Smooth muscle cell (in vitro differentiated cells): ENCODE data around the gene HEXB. TPM values are rescaled to one million over a fixed set of nuclear protein-coding genes. Genes with fewer than 3 reads are reported as not detected.
A peak's percentile ranks its signal among the peaks of the same experiment; 100 is the strongest.

ENCODE experiments used
- DNase-seq: peaks from one replicate; lab custom pipeline; 2025; ENCODE audit not compliant: unreplicated experiment; lab: John Stamatoyannopoulos, UW
- H2AFZ ChIP-seq: fragments of 200-600 bp; sonication (generic); 2 replicates; pipeline ENCODE4 v1.6.0; 2016; ENCODE audit warnings: antibody characterized with exemption, low read depth, mild to moderate bottlenecking
- H3F3A ChIP-seq: fragments of 200-600 bp; sonication (generic); 2 replicates; pipeline ENCODE4 v1.6.0; 2017; ENCODE audit warnings: antibody characterized with exemption, low read depth
- H3K27ac ChIP-seq: fragments of 200-600 bp; sonication (generic); 2 replicates; pipeline ENCODE4 v1.5.1; 2016; ENCODE audit warnings: low read depth, mild to moderate bottlenecking
- H3K27me3 ChIP-seq: fragments of 200-600 bp; sonication (generic); 2 replicates; pipeline ENCODE4 v1.6.1; 2016; ENCODE audit warnings: low read depth, mild to moderate bottlenecking
- H3K36me3 ChIP-seq: fragments of 200-600 bp; sonication (generic); 2 replicates; pipeline ENCODE4 v1.5.1; 2016; ENCODE audit warnings: low read depth
- H3K4me1 ChIP-seq: fragments of 200-600 bp; sonication (generic); 2 replicates; pipeline ENCODE4 v1.5.1; 2016; ENCODE audit warnings: low read depth
- H3K4me2 ChIP-seq: fragments of 200-600 bp; sonication (generic); 2 replicates; pipeline ENCODE4 v1.6.0; 2016; ENCODE audit warnings: mild to moderate bottlenecking
- H3K4me3 ChIP-seq: fragments of 200-600 bp; sonication (generic); 2 replicates; pipeline ENCODE4 v1.5.1; 2016; ENCODE audit warnings: mild to moderate bottlenecking
- H3K79me2 ChIP-seq: fragments of 200-600 bp; sonication (generic); 2 replicates; pipeline ENCODE4 v1.6.0; 2016; ENCODE audit warnings: low read depth, mild to moderate bottlenecking
- H3K9ac ChIP-seq: fragments of 200-600 bp; sonication (generic); 2 replicates; pipeline ENCODE4 v1.6.0; 2016; ENCODE audit warnings: low read depth
- H3K9me3 ChIP-seq: fragments of 200-600 bp; sonication (generic); replicated peaks from 2 replicates; pipeline ENCODE4 v1.5.1; 2016; ENCODE audit warnings: low read depth
- H4K20me1 ChIP-seq: fragments of 200-600 bp; sonication (generic); 2 replicates; pipeline ENCODE4 v1.6.0; 2016; ENCODE audit warnings: low read depth
- WGBS: methylation state at CpG from one replicate; pipeline ENCODE4 v1.1.7; 2016; ENCODE audit warnings: low lambda C conversion rate; 5-methylcytosine and 5-hydroxymethylcytosine counted together
- polyA plus RNA-seq: library from polyadenylated mRNA; unstranded; fragments of >200 nt; fragmentation: Nextera tagmentation; extraction: Ambion mirVana; gene quantifications from 2 replicates; pipeline ENCODE4 v1.2.1, GENCODE V29; 2016
- total RNA-seq: library from RNA; depleted of rRNA; stranded (reverse); fragments of >200 nt; gene quantifications from 2 replicates; pipeline ENCODE4 v1.2.3, GENCODE V29; 2014
- TF ChIP-seq, protein P1 (sequence below): fragments of 200-600 bp; sonication (generic); IDR thresholded peaks from 2 replicates; pipeline ENCODE4 v1.5.1; 2017; ENCODE audit warnings: borderline replicate concordance, mild to moderate bottlenecking, antibody characterized with exemption; ENCODE audit not compliant: insufficient read depth, poor library complexity, severe bottlenecking

Gene HEXB
- total and polyA plus RNA-seq, 2 experiments from 2014 or later, result 108 to 111 TPM

DNA sequence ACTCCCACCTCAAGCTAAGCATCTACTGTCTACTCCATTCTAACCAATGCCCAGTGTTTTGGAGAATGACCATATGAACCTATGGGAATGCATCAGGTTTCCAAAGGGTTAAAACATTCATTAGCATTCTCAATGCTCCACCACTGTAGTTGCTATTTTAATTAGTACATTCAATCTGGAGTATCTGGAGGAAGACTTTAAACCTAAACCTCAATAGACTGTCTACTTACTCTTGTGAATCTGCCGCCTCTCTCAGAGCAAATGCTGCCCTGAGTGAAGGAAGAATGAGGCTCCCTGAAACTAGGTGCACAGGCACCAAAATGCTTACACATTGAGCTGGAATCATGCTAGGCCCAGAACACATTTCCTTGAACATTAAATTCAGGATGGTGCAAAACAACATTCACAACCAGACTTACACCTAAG lies 46.5 kb upstream of the HEXB start:
- TF ChIP-seq, protein P1, sequence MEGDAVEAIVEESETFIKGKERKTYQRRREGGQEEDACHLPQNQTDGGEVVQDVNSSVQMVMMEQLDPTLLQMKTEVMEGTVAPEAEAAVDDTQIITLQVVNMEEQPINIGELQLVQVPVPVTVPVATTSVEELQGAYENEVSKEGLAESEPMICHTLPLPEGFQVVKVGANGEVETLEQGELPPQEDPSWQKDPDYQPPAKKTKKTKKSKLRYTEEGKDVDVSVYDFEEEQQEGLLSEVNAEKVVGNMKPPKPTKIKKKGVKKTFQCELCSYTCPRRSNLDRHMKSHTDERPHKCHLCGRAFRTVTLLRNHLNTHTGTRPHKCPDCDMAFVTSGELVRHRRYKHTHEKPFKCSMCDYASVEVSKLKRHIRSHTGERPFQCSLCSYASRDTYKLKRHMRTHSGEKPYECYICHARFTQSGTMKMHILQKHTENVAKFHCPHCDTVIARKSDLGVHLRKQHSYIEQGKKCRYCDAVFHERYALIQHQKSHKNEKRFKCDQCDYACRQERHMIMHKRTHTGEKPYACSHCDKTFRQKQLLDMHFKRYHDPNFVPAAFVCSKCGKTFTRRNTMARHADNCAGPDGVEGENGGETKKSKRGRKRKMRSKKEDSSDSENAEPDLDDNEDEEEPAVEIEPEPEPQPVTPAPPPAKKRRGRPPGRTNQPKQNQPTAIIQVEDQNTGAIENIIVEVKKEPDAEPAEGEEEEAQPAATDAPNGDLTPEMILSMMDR, result no peak
- H3K27me3 ChIP-seq, result no peaks in the 10 kb centered on the region
- H3K9ac ChIP-seq, result peak overlapping the region; percentile 76
- no peak overlapping the region for H2AFZ ChIP-seq
- H3F3A ChIP-seq, result peaks cover 37% of the 10 kb centered on the region
- peak overlapping the region; percentile 90 for H3K4me2 ChIP-seq
- H3K79me2 ChIP-seq, result peaks cover 68% of the 10 kb centered on the region
- H3K4me1 ChIP-seq, result peaks cover 50% of the 10 kb centered on the region
- H4K20me1 ChIP-seq, result peaks cover 62% of the 10 kb centered on the region
- peak overlapping the region; percentile 94 for H3K27ac ChIP-seq
- DNase-seq, result no peak
- H3K4me3 ChIP-seq, result peak overlapping the region; percentile 72
- WGBS, result 19% methylated on average over 1 of the region's 1 CpG
- H3K9me3 ChIP-seq, result no peaks in the 10 kb centered on the region
- no peaks in the 10 kb centered on the region for H3K36me3 ChIP-seq

DNA sequence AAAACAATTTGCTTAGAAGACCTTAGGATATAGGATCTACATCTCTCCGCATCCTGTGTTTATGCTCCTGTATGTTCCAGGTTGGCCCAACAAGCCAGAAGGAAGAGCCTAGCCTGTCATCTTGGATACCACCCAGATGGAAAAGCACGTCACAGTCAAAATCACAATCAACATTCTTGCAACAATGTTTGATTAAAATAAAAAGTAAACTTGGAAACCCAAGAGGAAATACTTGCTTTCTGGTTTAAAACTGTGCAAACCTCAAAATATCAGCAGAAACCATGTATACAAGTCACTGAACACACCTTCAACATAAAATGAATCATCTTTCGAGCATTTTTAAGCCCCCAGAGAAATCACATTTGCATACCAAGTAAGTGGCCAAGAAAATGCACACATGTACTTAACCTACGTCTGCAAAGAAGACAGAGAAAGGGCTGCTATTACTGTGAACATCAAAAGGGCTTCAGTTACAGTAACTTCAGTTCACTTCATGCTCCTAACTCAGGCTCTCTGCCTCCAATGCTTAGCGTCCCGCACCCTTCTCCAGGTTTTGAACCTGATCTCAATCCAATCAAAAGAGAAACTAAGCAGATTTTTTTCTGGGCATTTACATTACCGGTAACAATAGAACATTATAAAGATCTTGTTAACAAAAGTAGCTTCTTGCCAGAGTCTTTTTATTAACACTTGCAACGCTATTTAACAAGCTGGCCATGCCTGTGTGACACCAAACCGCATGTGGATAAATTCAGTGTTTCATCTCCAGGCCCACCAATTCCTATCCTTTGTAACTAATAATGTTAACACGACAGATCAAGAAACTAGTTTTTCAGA lies 45.8 kb upstream of the HEXB start:
- Histone ChIP-seq H3K27ac (peak overlapping the region; percentile 94), H4K20me1 (peaks cover 56% of the 10 kb centered on the region), H3K79me2 (peaks cover 62% of the 10 kb centered on the region), H3K9me3 (no peaks in the 10 kb centered on the region), H3K9ac (peak overlapping the region; percentile 76), H3K4me2 (peak overlapping the region; percentile 90), H3K4me1 (peaks cover 49% of the 10 kb centered on the region), H3F3A (peaks cover 33% of the 10 kb centered on the region), H3K27me3 (no peaks in the 10 kb centered on the region), H3K36me3 (no peaks in the 10 kb centered on the region), H2AFZ (peak overlapping the region; percentile 50), H3K4me3 (peak overlapping the region; percentile 72)
- TF ChIP-seq, protein P1, result no peak
- DNase-seq, result no peak
- WGBS, result 8% methylated on average over 10 of the region's 10 CpGs

DNA sequence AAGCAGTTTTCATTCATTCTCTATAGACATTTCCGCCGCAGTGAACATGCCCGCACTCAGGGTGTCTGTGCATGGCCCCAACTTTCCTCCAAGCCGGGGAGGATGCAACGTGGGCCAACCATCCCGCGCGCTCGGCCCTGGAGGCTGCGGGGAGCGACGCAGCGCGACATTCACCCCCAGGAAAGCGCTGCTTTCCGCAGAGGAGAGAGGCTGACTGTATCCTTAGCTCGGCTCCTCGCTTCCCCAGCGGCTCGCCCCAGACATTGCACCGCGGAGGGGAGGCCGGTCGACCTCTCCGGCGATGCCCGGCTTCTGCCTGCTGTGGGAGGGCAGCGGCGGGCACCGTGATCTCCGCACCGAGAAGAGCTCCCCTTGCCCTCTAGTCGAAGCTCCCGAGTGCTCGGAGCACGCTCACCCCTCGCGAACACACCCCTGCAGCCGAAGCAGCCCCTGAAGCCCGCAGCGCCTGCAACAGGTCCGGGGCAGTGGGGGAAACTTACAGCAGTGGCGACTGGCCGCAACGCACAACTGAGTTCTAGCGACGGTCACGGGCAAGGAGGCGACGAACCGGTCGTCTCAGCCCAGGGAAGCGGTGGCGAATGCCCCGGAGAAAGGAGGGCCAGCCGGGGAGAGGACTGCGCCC lies 45.1 kb upstream of the HEXB start:
- no peaks in the 10 kb centered on the region for H3K36me3 ChIP-seq
- H3K9me3 ChIP-seq, result no peaks in the 10 kb centered on the region
- 1% methylated on average over 54 of the region's 57 CpGs for WGBS
- peaks cover 49% of the 10 kb centered on the region for H4K20me1 ChIP-seq
- peaks cover 54% of the 10 kb centered on the region for H3K79me2 ChIP-seq
- H3K4me3 ChIP-seq, result peak overlapping the region; percentile 72
- H3K4me2 ChIP-seq, result peak overlapping the region; percentile 90
- peak overlapping the region; percentile 94 for H3K27ac ChIP-seq
- DNase-seq, result peak; percentile 68
- H3K4me1 ChIP-seq, result peaks cover 49% of the 10 kb centered on the region
- H3F3A ChIP-seq, result peaks cover 30% of the 10 kb centered on the region
- peak overlapping the region; percentile 76 for H3K9ac ChIP-seq
- H3K27me3 ChIP-seq, result no peaks in the 10 kb centered on the region
- TF ChIP-seq, protein P1, result no peak
- peak overlapping the region; percentile 50 for H2AFZ ChIP-seq
